ENCODE data around the gene GAS2L1.

Gene GAS2L1

DNA sequence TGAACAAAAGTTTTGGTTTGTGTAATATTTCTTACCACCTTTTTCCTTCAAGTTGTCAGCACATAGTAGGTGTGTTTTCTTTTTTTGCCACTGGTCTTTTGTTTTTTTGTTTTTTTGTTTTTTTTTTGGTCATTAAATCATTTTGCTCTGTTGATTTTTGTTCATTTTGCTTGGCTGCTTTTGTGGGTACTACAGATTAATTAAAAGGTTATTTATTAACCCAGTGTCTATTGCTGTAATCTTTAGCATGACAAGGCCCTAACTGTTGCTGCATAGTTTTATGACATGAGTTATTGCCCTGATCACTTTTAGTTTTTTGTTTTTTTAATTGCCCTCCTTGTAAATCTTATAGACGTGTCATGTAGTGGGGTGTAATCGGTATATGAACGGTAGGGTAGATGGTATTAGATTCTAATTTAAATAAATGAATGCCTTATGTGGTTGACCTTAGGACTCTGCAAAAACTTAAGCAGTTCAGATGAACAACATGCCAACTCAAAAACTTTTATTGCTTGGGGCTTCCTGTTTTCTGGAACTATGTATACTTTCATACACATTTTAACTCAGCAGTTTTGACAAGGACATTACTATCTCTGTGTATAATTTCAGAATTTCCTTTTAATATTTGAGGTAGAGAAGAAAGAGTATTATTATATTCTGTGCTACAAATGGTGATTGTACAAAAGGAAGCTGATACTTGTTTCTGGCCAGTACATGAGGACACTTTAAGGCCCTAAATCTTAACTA lies 30.5 kb upstream of the GAS2L1 start:
- no peak for DNase-seq

- DNase-seq: no peak
Measured at GRCh38 chr22:29277927-29278326, 28.5 kb upstream of the GAS2L1 start.

DNA sequence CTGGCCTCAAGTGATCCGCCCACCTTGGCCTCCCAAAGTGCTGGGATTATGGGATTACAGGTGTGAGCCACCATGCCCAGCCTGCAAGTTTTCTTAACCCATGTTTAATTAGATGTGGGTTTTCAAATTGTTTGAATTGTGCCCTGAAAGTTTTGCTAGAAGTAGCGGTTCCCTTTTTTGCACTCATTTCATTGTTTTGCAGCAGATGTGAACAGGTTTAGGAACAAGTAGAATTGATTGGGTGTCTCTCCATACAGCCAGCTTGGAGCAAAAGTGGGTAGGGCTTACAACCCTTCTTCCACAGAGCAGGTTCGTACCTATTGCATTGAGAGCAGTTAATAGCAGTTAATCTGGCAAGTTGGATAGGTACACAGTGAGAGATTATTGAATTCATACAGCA lies 22.3 kb upstream of the GAS2L1 start:
- no peak for DNase-seq

DNA sequence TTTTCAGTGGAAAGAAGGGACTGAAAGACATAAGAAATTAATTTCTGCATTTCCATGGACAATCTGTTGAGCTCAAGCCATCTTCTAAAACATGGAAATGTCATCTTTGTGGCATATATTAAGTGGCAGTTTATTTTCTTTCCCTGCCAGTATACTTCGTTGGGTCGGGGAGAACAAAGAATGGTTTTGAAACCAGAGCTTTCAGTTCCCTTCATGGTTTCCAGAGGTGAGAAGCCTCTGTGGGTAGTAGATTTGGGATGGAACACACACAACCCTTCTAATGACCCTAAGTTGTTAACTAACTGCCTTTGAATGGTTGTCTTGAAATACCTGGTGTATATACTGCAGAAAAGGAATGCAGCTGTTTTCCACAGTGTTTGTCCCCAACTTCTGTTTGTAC lies 17.6 kb upstream of the GAS2L1 start:
- DNase-seq: no peak

DNA sequence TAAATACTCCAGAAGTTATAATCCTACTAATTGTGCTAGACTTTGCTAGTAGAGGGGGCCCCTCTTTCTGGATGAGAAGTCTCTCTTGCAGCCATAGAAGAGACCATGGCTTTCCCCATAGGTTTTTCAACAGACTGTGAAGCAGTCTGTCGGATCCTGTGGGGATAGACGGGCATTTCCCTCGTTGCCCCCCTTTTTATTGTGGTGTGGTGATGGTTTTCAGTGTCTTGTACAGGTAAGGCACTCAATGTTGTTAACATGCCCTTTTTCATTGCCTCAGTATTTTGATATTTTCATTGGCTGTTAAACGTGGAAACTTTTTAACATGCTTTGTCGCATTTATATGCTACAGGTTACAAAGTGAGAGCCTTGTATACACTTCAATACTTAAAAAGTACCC lies 16.4 kb upstream of the GAS2L1 start:
- no peak for DNase-seq

DNA sequence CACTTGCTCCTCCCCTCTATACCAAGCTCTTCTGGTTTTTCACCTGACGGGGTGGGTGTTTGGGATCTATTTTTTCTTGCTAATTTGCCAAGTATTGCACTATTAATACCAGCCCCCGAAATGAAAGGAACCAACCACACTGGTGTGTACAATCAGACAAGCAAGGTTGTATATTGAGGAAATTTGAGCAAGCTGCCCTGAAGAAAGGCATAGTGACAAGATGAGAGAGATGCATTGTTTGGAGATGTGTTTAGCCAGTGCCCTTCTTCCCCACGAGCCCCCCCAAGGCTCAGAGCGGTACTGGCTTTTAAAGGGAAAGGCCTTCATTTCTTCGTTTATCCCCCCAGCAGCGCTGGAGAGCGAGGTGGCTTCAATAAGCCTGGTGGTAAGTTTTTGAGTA lies 15.2 kb upstream of the GAS2L1 start:
- no peak for DNase-seq

DNA sequence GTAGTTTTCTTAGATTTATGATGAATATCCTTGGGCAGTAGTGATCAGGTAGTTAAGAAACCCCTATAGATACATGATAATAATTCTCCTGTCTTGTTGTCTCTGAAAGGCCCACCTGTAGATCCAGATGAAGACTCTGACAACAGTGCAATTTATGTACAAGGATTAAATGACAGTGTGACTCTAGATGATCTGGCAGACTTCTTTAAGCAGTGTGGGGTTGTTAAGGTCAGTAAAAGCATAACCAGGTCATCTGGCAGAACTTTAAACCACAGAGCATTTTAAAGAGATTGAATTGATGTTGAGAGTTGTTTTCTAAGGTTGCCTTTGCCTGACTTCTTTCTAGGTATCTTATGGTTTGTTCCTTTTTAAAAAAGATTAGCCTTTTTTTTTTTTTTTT lies 14.1 kb upstream of the GAS2L1 start:
- no peak for DNase-seq

- no peak for DNase-seq
Measured at GRCh38 chr22:29298641-29299040, 7.8 kb upstream of the GAS2L1 start.

- DNase-seq: no peak
Measured at GRCh38 chr22:29299136-29299900, 7.1 kb upstream of the GAS2L1 start.

DNA sequence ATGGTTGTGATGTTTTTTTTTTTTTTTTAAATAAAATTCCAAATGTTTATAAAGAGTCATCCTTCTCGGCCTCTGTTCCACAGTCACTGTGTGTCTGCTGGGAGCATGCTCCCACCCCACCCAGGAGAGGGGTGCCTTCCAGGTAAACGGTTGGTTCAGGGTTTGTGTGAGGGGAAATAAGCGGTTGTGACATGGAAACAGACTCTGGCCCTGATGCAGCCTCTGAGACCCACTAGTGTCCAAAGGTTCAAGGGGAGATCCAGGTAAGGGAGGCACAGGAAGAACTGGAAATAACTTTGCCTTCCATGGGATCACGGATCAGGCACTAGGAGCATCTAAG lies 6.0 kb upstream of the GAS2L1 start:
- DNase-seq: no peak

DNA sequence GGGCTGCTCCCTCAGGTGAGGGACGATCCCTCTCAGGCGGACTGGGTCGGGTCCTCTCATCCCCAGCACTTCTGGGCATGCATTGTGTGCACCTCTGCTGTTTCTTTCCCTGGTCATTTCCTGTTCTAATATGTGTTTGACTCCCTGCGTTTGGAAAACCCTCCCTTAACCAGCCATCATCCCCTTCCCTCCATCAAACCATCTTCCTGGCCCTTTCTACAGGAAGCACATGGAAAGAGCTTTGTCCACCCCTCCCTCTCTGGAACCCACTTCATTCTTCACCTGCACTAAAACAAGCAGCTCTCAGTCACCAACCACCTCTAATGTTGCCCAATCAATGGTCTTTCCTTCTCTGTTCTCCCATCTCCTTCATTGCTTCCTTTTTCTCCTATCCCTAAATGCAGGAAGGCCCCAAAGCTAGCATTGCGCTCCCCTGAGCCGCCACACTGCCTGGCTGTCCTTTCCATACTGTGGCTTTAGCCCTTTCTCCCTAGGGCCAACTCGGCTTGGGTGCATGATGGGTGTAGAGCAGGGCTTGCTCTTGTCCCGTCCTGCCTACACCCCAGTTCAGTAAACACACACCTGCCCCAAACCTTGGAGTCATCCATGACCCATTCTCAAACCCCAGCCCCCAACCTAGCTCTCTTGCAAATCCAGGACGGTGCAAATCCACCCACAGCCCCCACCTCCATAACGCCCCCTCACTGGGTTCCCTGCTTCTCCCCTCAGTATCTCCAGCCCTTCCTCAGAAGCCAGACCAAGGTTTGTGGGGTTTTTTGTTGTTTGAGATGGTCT lies 5.4 kb upstream of the GAS2L1 start:
- no peak for DNase-seq

DNA sequence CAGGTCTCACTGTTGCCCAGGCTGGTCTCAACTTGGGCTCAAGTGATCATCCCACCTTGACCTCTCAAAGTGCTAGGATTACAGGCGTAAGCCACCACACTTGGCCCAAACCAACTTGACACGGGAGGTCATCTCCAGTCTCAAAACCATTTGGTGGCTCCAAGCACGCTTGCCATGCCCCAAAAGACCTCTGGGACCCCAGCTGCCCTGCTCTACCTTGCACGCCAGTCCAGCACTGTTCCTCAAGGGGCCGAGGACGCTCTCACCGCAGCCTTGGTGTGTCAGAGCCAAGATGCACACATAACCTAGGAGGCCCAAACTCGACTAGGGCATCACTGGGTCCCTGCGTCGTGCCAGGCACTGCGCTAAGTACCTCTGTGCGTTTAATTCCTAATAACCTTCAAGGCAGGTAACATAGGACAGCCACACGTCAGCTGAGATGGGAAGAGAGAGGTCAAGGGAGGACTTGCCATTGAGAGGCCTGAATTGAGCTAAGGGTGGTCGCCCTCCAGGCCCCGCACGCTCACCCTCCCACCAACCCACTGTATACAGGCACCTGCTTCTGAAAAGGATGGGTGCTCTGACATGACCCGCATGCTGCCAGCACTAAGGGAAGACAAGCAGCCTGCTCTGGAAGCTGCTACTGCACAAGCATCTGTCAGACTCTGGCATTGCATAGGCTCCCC lies 4.6 kb upstream of the GAS2L1 start:
- no peak for DNase-seq

GRCh38 chr22:29302402-29302680 lies 4.1 kb upstream of the GAS2L1 start:
- no peak for DNase-seq

GRCh38 chr22:29302681-29303465 lies 3.6 kb upstream of the GAS2L1 start:
- no peak for DNase-seq

GRCh38 chr22:29305836-29306174 lies 645 bp upstream of the GAS2L1 start:
- DNase-seq: no peak

GRCh38 chr22:29306835-29307595 lies 565 bp downstream of the GAS2L1 start:
- peak; percentile 60 for DNase-seq

DNA sequence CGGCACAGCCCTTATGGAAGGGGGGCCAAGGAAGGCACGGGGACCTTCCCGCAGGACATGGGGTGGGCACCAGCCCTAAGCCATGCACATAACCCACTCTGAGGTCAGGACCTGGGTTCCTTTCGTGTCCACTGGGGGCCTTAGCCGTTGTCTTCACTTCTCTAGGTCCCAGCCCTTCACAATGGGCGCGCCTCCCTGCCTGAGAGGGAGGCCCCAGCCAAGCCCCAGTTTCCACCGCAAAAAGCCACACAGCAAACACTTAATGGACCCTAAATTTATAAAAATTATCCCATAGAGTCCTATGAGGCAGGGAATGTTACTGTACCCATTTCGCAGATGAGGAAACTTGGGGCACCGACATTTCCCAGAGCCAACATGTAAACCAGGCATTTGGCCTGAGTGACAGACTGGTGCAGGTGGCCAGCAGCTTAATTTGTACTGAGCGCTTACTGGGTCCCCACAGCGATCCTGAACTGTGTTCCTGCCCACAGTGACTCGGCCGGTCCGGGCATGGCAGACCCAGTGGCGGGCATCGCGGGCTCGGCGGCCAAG lies 1.2 kb downstream of the GAS2L1 start:
- DNase-seq: no peak

GRCh38 chr22:29308148-29308790 lies 1.8 kb downstream of the GAS2L1 start:
- DNase-seq: no peak

- DNase-seq: peak; percentile 22
Measured at GRCh38 chr22:29308791-29309262, 2.4 kb downstream of the GAS2L1 start.

GRCh38 chr22:29309332-29310064 lies 3.0 kb downstream of the GAS2L1 start:
- no peak for DNase-seq

All from T1000 (cell line).